Right cardiac atrium (tissue), 5 donors: ENCODE measurements around the gene PRKCZ. TPM values are rescaled to one million over a fixed set of nuclear protein-coding genes. Genes with fewer than 3 reads are reported as not detected.

Experiments used
- ATAC-seq, 2 donors: fragments of 200-7000 bp; cut with Tn5 transposase; one replicate each; pipeline versions ENCODE4 v1.8.0 to v1.9.1; 2020; ENCODE audit warnings: moderate library complexity in 2 of 2, mild to moderate bottlenecking in 1 of 2
- DNase-seq, 3 donors: peaks; one replicate each; pipeline ENCODE4 v3.0.0-alpha.2; 2020
- H3K27ac ChIP-seq: one replicate; pipeline ENCODE4 v1.5.1; 2013; ENCODE audit warnings: mild to moderate bottlenecking, low read length, control low read depth, moderate library complexity
- H3K27me3 ChIP-seq: one replicate; pipeline ENCODE4 v1.6.1; 2013; ENCODE audit not compliant: control insufficient read depth, insufficient read depth
- H3K4me1 ChIP-seq: one replicate; pipeline ENCODE4 v1.6.1; 2013; ENCODE audit warnings: low read length; ENCODE audit not compliant: control insufficient read depth, insufficient read depth
- H3K4me3 ChIP-seq: one replicate; pipeline ENCODE4 v1.5.1; 2013; ENCODE audit warnings: low read length, control low read depth
- H3K9me3 ChIP-seq: one replicate; pipeline ENCODE4 v1.6.1; 2013; ENCODE audit warnings: low read length; ENCODE audit not compliant: control insufficient read depth
- WGBS: extraction: QIAGEN DNeasy Blood & Tissue Kit; methylation state at CpG from one replicate; pipeline ENCODE4 v1.1.7; 2013; 5-methylcytosine and 5-hydroxymethylcytosine counted together
- intact Hi-C, 4 donors: fragments of 100-400 bp; cut with DNase I; formaldehyde crosslinking; loops; one replicate each; pipeline versions ENCODE4 v1.11.0 to v1.14.0; 2022 to 2023
- polyA plus RNA-seq: library from polyadenylated mRNA; stranded (reverse); fragments of 200-250 nt; gene quantifications from one replicate; pipeline ENCODE4 v1.2.3, GENCODE V29; 2013
- total RNA-seq, 4 donors: library from RNA; stranded (reverse); fragmentation: NEBNext Ultra II Directional; extraction: Animal tissue kit (Norgen Biotek cat#: 25700); gene quantifications; one replicate each; pipeline ENCODE4 v1.2.1, GENCODE V29; 2021
- donor health status: healthy with polysubstance abuse.
- donor health status: DM: no; HTN: yes; CAD: no.
- donor health status: DM: no; HTN: no; CAD: no.
- donor health status: DM: no; HTN: yes; CAD: no; lungs with severe emphysema.
- donor health status: DM: yes; HTN: yes; CAD: no.

Gene PRKCZ
- total and polyA plus RNA-seq, 5 donors: 15.1 to 28.1 (median 21.6) TPM

- WGBS: 77% methylated on average over 25 of the region's 25 CpGs
- no peak for ATAC-seq
- Histone ChIP-seq H3K9me3 (no peaks in the 10 kb centered on the region), H3K27ac (no peak overlapping the region), H3K27me3 (no peaks in the 10 kb centered on the region), H3K4me3 (no peak overlapping the region), H3K4me1 (no peaks in the 10 kb centered on the region)
- DNase-seq: peak in 2 of 3 donors; percentile 46 to 54
- intact Hi-C loops: loop anchor here in 3 of 4 donors (5.0 kb wide), 4 partner anchors 86 to 106 kb away; no protein-coding TSS in a partner anchor
Measured at GRCh38 chr1:2047749-2048729, 2.2 kb upstream of the PRKCZ start.

GRCh38 chr1:2049225-2049717 lies 940 bp upstream of the PRKCZ start:
- ATAC-seq: no peak
- intact Hi-C loops: loop anchor here in 3 of 4 donors (5.0 kb wide), 4 partner anchors 87 to 107 kb away; no protein-coding TSS in a partner anchor
- 43% methylated on average over 14 of the region's 14 CpGs for WGBS
- H3K9me3 ChIP-seq: no peaks in the 10 kb centered on the region
- DNase-seq: peak in 2 of 3 donors; percentile 39 to 64
- no peaks in the 10 kb centered on the region for H3K4me1 ChIP-seq
- peak overlapping the region; percentile 74 for H3K4me3 ChIP-seq
- H3K27ac ChIP-seq: no peak overlapping the region
- no peaks in the 10 kb centered on the region for H3K27me3 ChIP-seq

- Histone ChIP-seq H3K27me3 (no peaks in the 10 kb centered on the region), H3K4me1 (no peaks in the 10 kb centered on the region), H3K9me3 (no peaks in the 10 kb centered on the region), H3K27ac (no peak overlapping the region), H3K4me3 (peak overlapping the region; percentile 74)
- DNase-seq (peak in 1 of 3 donors; percentile 59), ATAC-seq (peak in 1 of 2 donors; percentile 1)
- WGBS: 3% methylated on average over 48 of the region's 51 CpGs
- intact Hi-C loops: no loop called here
Measured at GRCh38 chr1:2050461-2050792, 216 bp downstream of the PRKCZ start.

DNA sequence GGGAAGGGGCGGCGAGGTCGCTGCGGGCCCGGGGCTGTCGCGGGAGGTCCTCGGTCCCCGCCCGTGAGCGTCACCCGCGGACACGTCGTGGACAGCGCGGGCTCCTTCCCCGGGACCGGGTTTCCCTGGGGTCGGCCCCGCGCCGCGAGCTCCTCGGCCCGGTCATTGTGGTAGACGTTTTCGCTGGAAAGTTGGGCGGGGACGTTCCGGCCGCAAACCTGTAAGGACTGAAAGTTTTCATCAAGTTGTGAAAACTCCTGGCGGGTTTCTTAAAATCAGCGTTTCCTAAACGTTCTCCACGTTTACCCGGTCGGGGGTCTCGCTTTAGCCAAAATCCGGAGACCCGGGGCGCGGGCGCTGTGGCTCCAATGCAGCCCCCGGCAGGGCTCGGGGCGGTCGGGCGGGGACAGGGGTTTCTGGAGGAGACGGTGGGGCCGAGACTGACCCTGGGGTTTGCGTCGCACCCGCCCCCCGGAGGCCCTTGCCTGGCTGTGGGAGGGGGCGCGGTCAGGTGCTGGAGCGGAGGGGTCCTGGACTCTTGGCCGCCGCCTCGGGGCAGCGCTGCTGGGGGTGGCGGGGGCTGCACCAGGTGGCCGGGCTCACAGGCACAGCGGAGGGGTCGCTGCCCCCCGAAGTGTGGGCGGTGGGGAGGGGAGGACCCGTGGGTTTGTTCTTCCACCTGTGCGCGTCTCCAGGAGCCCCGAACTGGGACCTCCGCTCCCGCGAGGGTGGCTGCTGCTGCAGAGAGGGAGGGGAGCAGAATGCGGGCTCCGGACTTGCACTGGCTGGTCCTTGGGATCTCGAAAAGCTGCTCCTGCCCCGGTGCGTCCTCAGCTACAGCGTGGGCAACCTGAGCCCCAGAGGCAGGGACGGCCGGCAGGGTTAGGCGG lies 827 bp downstream of the PRKCZ start:
- ATAC-seq (no peak), DNase-seq (peak in 2 of 3 donors; percentile 54 to 64)
- no peaks in the 10 kb centered on the region for H3K4me1 ChIP-seq
- intact Hi-C loops: no loop called here
- H3K27me3 ChIP-seq: no peaks in the 10 kb centered on the region
- no peaks in the 10 kb centered on the region for H3K9me3 ChIP-seq
- no peak overlapping the region for H3K27ac ChIP-seq
- WGBS: 16% methylated on average over 84 of the region's 84 CpGs
- peak overlapping the region; percentile 74 for H3K4me3 ChIP-seq

- no peaks in the 10 kb centered on the region for H3K9me3 ChIP-seq
- no peaks in the 10 kb centered on the region for H3K4me1 ChIP-seq
- ATAC-seq: no peak
- 68% methylated on average over 16 of the region's 16 CpGs for WGBS
- no peak overlapping the region for H3K4me3 ChIP-seq
- no peaks in the 10 kb centered on the region for H3K27me3 ChIP-seq
- peak in 1 of 3 donors; percentile 11 for DNase-seq
- intact Hi-C loops: no loop called here
- no peak overlapping the region for H3K27ac ChIP-seq
Measured at GRCh38 chr1:2052054-2052679, 2.0 kb downstream of the PRKCZ start.

DNA sequence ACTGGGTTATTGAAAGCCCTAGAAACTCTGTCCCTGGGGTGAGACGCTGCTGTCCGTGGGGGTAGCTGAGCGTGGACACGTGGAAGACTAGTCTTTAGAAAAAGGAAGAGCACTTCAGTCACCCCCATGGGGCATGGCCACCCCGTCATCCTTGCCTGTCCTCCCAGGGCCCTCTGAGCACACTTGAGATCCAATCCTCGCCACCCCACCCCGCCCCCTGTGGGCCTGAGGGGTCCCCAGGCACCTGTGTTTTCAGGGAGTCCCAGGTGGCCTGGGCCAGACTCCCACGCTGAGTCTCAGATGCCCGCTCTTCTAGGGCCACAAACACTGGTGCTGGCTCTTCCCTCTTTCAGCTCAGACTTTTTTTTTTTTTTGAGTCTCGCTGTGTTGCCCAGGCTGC lies 2.5 kb downstream of the PRKCZ start:
- no peak for ATAC-seq
- DNase-seq: peak in 1 of 3 donors; percentile 21
- no peaks in the 10 kb centered on the region for H3K27me3 ChIP-seq
- no peak overlapping the region for H3K4me3 ChIP-seq
- H3K4me1 ChIP-seq: no peaks in the 10 kb centered on the region
- intact Hi-C loops: no loop called here
- 85% methylated on average over 10 of the region's 10 CpGs for WGBS
- H3K27ac ChIP-seq: no peak overlapping the region
- no peaks in the 10 kb centered on the region for H3K9me3 ChIP-seq

DNA sequence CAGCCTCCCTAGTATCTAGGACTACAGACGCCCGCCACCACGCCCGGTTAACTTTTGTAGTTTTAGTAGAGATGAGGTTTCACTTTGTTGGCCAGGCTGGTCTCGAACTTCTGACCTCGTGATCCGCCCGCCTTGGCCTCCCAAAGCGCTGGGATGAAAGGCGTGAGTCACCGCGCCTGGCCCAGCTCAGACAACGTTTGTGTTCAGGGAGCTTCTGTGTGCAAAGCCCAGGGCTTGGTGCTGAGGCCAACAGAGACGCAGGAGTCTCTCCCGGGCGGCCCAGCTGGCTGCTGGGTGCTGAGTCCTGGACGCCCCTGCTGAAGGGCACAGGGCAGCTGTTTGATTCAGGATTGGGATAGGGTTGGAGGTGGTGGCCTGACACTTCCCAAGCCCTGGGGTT lies 3.0 kb downstream of the PRKCZ start:
- H3K27ac ChIP-seq: no peak overlapping the region
- no peaks in the 10 kb centered on the region for H3K27me3 ChIP-seq
- no peaks in the 10 kb centered on the region for H3K4me1 ChIP-seq
- intact Hi-C loops: no loop called here
- H3K9me3 ChIP-seq: no peaks in the 10 kb centered on the region
- no peak overlapping the region for H3K4me3 ChIP-seq
- peak in 1 of 3 donors; percentile 21 for DNase-seq
- no peak for ATAC-seq
- WGBS: 88% methylated on average over 17 of the region's 17 CpGs

GRCh38 chr1:2053784-2054376 lies 3.7 kb downstream of the PRKCZ start:
- DNase-seq (peak in 1 of 3 donors; percentile 43), ATAC-seq (no peak)
- H3K9me3 ChIP-seq: no peaks in the 10 kb centered on the region
- H3K27ac ChIP-seq: peak overlapping the region; percentile 34
- no peaks in the 10 kb centered on the region for H3K4me1 ChIP-seq
- H3K4me3 ChIP-seq: no peak overlapping the region
- 75% methylated on average over 12 of the region's 12 CpGs for WGBS
- no peaks in the 10 kb centered on the region for H3K27me3 ChIP-seq
- intact Hi-C loops: no loop called here

- H3K27me3 ChIP-seq: no peaks in the 10 kb centered on the region
- H3K27ac ChIP-seq: no peak overlapping the region
- ATAC-seq (no peak), DNase-seq (peak in 1 of 3 donors; percentile 54)
- H3K9me3 ChIP-seq: no peaks in the 10 kb centered on the region
- H3K4me1 ChIP-seq: no peaks in the 10 kb centered on the region
- intact Hi-C loops: no loop called here
- WGBS: 77% methylated on average over 22 of the region's 22 CpGs
- no peak overlapping the region for H3K4me3 ChIP-seq
Measured at GRCh38 chr1:2054560-2054959, 4.3 kb downstream of the PRKCZ start.

DNA sequence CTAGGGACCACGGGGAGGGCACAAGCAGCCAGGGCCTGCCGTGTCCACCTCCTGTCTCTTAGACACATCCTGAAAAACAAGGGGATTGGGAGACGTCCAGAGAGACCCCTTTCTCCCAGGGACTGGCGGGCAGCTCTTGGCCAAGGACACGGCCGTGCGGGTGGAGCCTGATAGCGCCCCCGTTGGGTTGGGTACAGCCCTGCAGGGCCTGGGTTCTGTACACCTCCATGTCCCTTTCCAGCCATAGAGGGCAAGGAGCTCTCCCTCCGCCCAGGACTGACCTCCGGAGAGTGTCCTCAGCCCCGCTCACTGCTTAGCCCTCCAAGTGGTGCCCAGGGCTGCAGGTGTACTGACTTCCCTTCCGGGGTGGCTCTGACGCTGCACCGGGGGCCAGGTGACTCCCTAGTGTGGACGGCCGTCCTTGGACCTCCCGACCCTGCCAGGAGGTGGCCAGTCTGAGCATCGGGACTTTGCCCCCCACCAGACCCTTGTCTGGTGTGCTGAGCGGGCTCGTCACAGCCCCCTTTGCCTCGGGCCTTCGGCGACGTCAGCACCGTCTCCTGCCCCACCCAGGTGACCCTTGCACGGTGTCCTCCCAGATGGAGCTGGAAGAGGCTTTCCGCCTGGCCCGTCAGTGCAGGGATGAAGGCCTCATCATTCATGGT lies 5.8 kb downstream of the PRKCZ start:
- Histone ChIP-seq H3K4me1 (no peaks in the 10 kb centered on the region), H3K9me3 (no peaks in the 10 kb centered on the region), H3K27me3 (no peaks in the 10 kb centered on the region), H3K4me3 (no peak overlapping the region), H3K27ac (no peak overlapping the region)
- 93% methylated on average over 29 of the region's 29 CpGs for WGBS
- intact Hi-C loops: no loop called here
- DNase-seq (peak in 1 of 3 donors; percentile 48), ATAC-seq (no peak)
